SKM-1 treated with dmso at 0.1 percent for 144 hours (cell line): ENCODE measurements around the gene INO80C.
"Not testable (repeated sequence)": the region's sequence is repeated elsewhere in the genome, so short reads cannot be mapped to it uniquely, and the experiment has no call there.

ENCODE experiments used
- DNase-seq: peaks from one replicate; lab custom pipeline; 2025; ENCODE audit not compliant: unreplicated experiment; lab: John Stamatoyannopoulos, UW

The INO80C gene

DNA sequence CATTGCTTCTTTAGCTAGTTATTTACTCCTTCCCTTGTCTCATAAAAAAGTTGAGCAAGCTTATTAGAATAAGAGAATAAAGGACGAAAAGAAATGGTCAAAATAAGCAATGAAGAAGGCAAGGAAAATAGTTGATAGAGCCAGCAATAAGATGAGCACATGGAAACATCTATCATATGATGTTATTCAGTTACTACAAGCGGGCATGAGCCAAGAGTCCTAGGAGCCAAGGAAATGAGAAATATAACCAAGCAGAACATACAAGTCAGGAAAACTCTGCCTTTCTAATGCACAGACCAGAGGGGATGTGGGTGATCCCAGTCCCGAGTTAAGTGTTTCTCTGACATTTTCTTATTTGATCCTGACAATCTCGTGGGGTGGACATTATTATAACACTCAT is 33.9 kb downstream of the INO80C start:
- DNase-seq = no peak

DNA sequence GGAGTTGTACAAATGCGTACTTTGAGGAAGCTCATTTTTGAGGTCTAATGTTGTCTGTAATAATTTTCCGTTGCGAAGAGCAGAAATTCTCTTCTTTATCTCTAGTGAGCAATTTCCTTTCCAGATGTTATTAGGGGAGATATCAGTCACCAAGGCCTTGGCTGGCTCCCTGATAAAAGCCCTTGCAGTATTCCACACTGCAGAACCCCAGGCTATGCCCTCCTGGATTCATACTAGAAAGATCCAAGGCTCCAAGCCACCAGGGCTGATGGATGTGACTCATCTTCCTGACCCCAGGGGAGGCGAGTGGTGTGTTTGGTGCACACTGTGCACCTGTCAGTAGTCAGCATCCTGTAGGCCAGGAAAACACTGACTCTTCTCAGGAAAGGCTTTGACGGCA is 34.7 kb downstream of the INO80C start:
- no peak for DNase-seq

DNA sequence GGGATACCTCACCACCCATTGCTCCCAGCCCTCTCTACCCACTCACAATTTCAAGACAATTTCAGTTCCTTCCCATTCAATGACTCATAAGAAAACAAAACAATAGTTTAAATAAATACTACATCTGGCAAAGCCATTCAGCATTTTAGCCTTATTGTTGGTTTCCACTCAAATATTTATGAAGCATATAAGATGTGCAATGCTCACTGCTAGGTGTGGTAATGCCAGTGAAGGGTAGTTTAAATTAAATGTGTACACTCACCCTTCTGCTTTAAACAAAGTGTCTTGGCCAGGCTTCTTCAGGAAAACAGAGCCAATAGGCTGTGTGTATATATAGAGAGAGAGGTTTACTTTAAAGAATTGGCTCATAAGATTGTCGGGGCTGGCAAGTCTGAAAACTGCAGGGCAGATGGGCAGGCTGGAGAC is 37.0 kb downstream of the INO80C start:
- no peak for DNase-seq

DNA sequence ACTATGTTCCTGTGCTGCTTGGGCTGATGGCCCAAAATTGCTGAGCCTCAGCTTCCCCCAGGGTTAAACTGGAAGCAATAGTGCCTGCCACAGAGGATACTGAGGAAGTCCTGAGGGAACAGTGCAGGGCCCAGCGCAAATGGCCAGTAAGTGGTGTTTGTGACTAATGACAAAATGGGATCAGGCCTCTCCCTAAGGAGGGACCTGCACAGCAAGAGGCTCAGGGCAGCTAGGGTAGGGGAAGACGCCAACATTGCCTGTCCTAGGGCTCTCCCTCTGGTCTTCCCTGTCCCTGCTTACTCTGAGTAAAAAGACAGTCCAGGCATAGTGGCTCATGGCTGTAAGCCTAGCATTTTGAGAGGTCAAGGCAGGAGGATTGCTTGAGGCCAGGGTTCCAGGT is 37.8 kb downstream of the INO80C start:
- DNase-seq = no peak

DNA sequence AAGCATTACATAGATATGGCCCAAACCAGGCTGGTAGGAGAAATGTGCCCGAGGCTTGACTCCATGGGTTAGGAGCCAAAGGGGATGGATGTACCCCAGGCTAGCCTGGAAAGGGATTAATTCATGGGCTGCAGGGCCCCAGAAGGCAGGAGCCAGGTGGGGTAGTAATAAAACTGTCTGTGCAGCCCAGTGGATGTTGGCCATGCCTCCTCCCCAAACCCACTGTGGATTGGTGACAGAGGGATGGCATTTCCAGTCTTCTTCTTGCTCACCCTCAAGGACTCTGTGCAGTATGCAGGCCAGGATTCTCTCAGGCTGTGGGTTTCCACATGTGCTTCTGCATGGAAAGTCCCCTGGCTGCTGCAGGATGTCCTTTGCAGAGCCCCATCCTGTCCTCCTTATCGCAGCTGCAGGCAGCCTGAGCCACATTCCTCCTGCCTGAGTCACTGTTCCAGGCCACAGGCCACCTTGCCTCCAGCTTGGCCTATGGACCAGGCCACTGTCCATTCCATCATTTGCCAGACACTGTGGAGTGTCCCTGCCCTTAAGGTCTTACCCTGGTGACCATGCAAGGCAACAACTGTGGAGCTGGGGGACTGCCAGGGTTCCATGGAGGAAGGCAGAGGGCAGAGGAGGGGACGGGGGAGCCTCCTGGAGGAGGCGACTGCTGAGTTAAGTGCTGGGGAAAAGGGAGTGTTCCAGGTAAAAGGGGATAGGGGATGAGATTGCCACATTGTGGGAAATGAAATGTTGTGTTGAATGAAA is 38.9 kb downstream of the INO80C start:
- no peak for DNase-seq

DNA sequence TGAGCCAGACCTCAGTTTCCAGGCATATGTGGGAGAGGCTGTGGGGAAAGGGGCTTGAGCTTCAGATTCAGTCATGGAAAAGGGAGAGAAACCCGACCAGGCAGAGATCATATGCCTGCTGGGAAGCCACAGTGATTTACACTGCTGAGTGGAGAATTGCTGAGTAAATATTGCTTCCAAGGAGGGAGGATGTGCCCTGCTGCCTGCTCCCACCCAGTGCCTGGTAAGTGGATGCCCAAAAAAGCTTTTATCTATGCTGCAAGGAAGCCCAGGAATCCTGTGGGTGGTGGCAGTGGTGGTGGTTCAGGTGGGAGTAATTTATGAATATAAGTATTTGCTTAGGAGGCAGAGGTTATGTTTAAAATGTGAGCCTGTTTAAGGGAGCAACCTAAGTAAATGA is 39.5 kb downstream of the INO80C start:
- DNase-seq = no peak

DNA sequence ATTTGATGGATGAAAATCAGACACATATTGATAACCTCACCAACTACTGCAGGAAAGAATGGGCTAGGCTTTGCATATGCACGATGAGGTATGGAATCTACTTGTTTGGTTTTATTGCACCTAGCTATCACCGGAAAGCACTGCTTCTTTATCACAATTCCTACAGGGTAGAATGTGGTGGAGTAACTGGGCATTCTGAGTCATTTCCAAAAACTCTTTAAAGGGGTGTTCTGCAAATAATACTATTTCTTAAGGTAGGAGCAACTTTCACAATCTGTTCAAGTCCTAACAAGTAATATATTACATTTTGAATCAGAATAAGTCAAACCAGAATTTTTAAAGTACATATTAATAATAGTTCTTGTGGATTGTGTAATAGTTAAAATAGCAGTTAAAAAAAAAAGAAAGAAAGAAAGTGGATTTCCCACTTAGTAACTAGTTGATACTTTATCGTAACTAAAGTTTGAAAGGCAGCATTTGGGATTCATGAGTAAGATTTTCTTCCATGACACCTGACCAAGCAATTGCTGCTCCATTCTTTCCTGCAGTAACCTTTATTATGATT is 40.5 kb downstream of the INO80C start:
- DNase-seq = no peak

DNA sequence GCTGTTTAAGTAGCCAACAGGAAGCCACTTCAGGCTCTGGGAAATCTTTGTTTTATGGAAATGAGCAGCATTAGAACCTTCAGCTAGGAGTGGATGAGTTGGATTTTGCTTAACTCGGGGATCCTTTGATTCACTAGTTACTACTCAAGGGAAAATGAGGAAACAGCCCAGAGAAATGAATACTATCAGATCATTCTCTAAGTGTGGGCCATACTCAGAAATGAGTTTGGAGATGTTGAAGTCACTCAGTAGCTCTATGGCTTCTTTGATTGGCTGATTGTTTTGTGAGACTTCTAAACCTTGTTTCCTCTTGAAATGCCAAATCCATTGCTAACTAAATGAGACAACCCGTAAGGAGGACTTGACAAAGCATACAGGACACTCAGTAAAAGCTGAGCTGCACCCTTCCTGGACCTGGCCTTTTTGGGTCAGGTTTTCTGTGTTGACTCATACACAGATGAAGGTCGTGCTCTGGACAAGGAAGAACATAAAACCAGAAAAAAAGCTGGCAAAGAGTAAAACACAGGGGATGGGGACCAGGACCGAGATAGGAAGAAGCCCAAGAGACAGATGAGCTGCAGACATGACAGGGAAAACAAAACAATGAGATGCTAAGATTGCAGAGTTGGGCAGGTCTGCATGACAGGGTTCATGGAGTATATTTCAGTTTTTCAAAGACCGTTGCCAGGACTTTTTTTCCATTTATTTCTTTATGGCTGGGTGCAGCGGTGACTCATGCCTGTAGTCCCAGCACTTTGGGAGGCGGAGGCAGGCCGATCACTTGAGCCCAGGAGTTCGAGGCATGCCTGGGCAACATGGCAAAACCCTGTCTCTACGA is 41.6 kb downstream of the INO80C start:
- no peak for DNase-seq

DNA sequence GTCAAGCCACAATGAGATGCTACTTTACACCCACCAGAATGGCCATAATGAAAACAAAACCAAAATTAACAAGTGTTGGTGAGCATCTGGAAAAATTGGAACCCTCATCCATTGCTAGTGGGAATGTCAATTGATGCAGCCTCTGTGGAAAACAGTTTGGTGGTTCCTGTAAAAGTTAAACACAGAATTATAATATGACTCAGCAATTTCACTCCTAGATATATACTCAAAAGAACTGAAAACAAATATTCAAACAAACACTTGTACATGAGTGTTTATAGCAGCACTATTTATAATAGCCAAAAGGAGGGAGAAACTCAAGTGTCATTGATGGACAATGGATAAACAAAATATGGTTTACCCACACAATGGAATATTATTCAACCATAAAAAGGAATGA is 43.0 kb downstream of the INO80C start:
- no peak for DNase-seq

DNA sequence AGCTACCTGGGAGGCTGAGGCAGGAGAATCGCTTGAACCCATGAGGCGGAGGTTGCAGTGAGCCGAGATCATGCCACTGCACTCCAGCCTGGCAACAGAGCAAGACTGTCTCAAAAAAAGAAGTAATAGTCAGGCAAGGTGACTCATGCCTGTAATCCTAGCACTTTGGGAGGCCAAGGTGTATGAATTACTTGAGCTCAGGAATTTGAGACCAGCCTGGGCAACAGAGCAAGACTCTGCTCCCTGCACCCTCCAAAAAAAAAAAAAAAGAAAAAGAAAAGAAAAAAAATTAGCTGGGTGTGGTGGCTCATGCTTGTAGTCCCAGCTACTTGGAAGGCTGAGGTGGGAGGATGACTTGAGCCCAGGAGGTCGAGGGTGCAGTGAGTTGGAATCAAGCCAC is 44.7 kb downstream of the INO80C start:
- DNase-seq = not testable (repeated sequence)

DNA sequence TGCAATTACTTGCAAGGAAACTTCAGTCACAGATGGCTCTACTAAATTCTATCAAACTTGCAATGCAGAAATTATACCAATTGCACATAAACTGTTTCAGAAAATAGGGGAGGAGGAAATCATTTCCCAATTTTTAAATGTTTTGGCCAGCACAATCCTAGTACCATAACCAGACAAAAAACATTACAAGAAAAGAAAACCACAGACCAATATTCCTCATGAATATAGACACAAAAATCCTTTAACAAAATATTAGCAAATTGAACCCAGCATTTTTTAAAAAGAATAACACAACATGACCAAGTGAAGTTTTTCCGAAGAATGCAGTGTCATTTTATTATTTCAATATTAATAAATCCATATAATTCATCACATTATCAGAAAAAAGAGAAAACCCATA is 45.8 kb downstream of the INO80C start:
- no peak for DNase-seq

DNA sequence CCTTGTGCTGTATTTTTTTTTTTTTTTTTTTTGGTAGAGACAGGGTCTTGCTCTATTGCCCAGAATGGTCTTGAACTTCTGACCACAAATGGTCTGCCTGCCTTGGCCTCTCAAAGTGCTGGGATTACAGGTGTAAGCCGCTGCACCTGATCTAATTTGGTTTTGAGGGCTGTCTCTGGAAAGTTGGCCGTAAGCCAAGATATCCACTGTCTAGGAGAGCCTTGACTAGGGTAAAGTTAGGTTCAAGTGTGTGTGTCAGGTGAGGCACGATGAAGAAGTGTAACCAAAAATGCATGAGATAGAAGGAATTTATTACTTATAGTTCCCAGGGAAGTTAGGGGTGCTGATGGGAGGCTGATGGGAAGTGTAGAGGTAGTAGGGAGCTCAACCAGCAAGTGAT is 46.7 kb downstream of the INO80C start:
- no peak for DNase-seq

DNA sequence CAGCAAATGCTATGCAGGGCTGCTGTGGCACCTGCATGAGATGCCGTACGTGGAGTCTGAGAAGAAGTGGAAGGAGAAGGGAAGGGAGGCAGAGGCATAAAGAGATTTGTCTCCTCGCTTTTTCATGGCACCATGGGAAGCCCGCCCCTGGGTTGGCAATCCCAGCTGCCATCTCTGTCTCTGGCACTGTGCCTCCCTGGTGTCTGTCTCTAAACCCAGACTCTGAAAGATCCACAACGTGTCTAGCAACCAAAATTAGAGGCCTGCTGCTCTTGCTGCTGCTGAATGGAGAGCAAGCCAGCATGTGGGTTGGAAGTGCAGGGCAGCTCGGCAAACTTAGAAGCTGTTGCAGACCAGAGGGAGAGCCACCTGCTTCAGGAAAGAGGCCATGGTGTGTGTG is 53.1 kb downstream of the INO80C start:
- DNase-seq = no peak

DNA sequence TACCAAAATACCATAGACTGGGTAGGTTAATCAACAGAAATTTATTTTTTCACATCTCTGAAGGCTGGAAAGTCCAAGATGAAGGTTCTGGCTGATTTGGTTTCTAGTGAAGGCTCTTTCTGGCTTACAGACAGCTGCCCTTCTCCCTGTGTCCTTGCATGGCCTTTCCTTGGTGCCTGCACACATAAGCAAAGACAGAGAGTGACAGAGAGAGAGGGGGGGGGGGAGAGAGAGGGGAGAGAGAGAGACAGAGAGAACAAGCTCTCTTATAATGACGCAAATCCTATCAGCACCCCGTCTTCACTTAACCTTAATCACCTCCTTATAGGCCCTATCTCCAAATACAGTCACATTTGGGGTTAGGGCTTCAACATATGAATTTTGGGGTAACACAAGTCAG is 53.9 kb downstream of the INO80C start:
- no peak for DNase-seq

DNA sequence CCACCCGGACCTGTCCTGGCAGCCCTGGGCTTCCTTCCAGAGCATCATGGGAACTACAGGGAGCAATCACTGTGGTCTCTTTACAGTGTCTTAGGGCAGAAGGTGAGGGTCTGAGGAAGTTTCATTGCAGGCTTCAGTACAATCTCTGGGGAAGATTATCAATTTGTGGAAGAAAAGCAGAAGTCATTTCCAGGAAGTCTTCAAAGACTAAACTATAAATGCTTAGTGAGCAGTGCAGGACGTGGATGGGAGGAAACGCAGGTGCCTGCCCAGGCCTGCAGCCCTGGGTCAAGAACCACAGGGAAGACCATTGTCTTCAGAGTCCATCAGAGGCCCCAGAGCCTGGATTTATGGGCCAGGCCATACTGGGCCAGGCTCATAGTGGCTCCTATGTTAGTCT is 54.3 kb downstream of the INO80C start:
- peak; percentile 52 for DNase-seq

DNA sequence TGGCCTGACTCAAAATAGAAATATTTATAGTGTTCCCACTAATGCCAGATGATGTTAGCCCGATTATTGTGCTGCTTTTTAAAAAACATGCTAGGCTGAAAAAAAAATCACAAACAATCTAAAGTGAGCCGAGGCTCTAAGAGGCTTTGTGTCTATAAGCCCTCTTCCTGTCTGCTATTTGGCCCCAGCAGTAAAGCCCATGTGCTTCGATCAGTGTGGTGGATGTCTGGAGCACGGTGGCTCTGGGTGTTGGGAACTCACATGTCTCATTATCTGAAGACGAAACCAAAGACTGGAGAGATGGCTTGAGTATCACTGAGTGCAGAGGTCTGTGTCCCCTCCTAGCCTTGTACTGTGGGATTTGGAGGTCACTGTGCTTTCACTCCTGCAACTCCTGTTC is 55.1 kb downstream of the INO80C start:
- no peak for DNase-seq

DNA sequence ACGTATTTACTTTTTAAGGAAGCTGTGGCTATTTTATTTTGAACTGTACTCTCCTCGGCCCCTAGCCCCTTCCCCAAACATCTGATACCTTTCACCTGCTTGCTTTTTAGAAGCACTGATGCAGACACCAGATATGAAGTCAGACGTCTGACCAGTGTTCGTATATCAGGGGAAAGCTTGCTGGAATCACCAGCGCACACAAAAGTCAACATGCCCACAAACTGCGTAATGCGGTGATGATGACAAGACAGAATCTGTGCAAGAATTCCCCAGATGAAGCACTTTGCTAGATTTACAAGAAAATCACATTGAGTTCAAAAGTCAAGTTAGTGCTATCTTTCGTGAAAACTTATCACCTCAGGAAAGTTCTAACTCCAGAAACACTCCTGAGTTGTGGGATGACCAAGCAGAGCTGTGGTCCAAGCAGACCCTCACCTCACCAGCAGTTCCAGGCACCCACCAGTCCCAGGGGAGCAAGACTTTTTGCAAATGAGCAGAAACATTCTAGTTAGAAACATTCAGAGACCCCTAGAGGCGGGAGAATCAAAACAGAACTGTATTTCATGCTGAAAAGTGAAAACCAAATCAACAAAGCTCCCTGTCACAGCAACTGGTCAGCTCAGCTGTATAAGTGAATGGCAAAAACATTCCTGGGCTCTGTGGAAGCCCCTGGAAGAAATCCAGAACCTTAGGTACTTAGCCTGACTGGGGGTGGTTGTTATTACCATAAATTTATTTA is 55.7 kb downstream of the INO80C start:
- DNase-seq = no peak

DNA sequence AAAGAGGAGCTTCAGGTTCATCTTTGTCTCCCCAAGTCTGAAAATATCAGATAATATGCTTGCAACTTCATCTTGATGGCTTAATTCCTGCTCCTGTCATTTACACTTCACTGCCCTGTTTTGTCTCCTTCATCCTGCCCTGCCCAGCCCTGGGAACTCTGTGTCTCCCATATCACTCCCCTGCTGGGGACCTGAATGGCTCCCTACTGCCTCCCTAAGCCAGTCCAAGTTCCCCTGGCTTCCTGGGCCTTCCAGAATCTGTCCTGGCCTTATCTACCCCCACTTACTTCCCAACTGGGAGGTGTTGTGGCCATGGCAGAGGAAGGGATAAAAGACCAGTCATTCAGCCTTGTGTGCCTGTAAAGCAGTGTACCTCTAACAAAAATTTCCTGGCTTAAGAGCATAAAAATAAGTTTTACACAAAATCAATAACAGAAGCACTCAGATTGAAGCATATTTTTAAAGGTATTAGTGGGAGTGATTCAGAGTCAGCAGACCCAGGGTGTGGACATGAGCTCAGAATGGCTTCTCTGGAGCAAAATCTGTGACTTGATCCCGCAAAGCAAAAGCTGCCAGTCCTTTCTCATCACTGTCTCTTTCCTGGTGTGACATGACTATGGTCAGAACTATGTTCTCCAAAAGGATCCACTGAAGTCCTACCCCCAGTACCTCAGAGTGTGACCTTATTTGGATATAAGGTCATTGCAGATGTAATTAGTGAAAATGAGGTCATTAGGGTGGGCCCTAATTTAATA is 59.1 kb downstream of the INO80C start:
- DNase-seq = no peak

DNA sequence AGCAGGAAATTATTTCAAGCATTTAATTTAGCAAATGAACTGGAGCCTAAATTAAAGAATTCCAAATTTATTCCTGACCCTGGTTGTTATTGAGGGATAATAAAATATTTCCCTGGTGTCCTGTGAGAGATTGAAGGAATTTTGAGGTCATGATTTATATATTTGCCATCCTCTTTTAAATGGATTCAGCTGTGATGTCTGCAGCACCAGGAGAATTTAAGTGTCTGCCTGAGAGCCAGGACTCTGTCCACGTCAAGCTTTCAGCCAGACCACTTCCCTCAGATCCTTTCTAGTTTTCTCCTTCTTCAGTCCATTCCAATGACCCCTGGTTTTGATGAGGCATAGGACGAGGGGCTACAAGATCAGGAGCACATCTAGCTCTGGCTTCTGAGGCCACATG is 59.9 kb downstream of the INO80C start:
- DNase-seq = no peak

DNA sequence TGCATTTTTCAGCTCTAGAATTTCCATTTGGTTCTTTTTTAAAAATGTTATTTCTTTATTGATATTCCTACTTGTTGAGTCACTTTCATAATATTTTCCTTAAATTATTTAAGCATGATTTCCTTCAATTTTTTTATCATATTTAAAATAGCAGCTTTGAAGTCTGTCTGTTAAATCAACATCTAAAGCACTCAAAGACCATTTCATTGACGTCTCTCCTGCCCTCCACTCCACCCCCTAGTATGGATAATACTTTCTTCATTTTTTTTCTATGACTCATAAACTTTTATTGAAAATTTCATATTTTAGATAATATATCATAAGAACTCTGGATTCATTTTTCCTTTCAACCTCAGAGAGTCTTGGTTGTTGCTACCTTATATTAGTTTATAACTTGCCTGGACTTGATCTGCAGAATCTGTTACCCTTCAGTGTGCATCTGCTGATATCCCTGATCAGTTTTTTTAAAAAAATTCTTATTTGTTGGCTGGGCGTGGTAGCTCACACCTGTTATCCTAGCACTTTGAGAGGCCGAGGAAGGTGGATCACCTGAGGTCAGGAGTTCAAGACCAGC is 61.6 kb downstream of the INO80C start:
- DNase-seq = no peak
